A673 (cell line): ENCODE measurements around the gene MVK. TPM values are rescaled to one million over a fixed set of nuclear protein-coding genes. Genes with fewer than 3 reads are reported as not detected.

Source experiments
- BruUV-seq: library from RNA; stranded (reverse); fragments of 400-500 nt; replicated peaks from 2 replicates; lab custom pipeline; 2021; lab: Mats Ljungman, UMichigan
- CTCF ChIA-PET: fragments of 300-600 bp; sonication (Branson Sonifier 250); formaldehyde crosslinking; loops from one replicate; lab custom pipeline; 2022; ENCODE audit warnings: antibody characterized with exemption; lab: Charles Lee
- POLR2A ChIA-PET: fragments of 300-600 bp; sonication (Branson Sonifier 250); formaldehyde crosslinking; loops from one replicate; lab custom pipeline; 2022; ENCODE audit warnings: antibody characterized with exemption; ENCODE audit not compliant: low non-redundant PET; lab: Charles Lee
- DNase-seq: peaks from one replicate; pipeline ENCODE4 v3.0.0-alpha.2; 2015; ENCODE audit warnings: low spot score
- H3K27ac ChIP-seq: fragments of 200-600 bp; sonication (generic); 2 replicates; pipeline ENCODE4 v1.5.1; 2016; ENCODE audit warnings: mixed run types, low read depth, mild to moderate bottlenecking, mixed read lengths, antibody characterized with exemption, low read length; ENCODE audit not compliant: poor library complexity, severe bottlenecking
- H3K27me3 ChIP-seq: fragments of 200-600 bp; sonication (generic); replicated peaks from 2 replicates; pipeline ENCODE4 v1.6.1; 2017; ENCODE audit warnings: mixed run types, low read depth, mild to moderate bottlenecking, mixed read lengths, antibody characterized with exemption, low read length; ENCODE audit not compliant: insufficient read depth, poor library complexity
- H3K36me3 ChIP-seq: fragments of 200-600 bp; sonication (generic); 2 replicates; pipeline ENCODE4 v1.6.1; 2016; ENCODE audit warnings: mixed run types, mild to moderate bottlenecking, mixed read lengths, antibody characterized with exemption, low read length; ENCODE audit not compliant: insufficient read depth, poor library complexity, severe bottlenecking
- H3K4me1 ChIP-seq: fragments of 200-600 bp; sonication (generic); 2 replicates; pipeline ENCODE4 v1.6.1; 2017; ENCODE audit warnings: mixed run types, mild to moderate bottlenecking, mixed read lengths, antibody characterized with exemption, low read length; ENCODE audit not compliant: insufficient read depth, poor library complexity, severe bottlenecking
- H3K4me3 ChIP-seq: fragments of 200-600 bp; sonication (generic); 2 replicates; pipeline ENCODE4 v1.5.1; 2016; ENCODE audit warnings: low read depth, mixed run types, mild to moderate bottlenecking, mixed read lengths, low read length; ENCODE audit not compliant: poor library complexity, severe bottlenecking
- H3K9me3 ChIP-seq: fragments of 200-600 bp; sonication (generic); 2 replicates; pipeline ENCODE4 v1.6.1; 2016; ENCODE audit warnings: mixed run types, low read depth, mild to moderate bottlenecking, mixed read lengths, antibody characterized with exemption, low read length; ENCODE audit not compliant: poor library complexity, severe bottlenecking
- CTCF ChIP-seq: fragments of 300-800, 200-600 bp; sonication (generic); conservative IDR thresholded peaks from 2 replicates; pipeline ENCODE4 v1.5.1; 2017; ENCODE audit warnings: low read depth, mild to moderate bottlenecking, antibody characterized with exemption, low read length, moderate library complexity, mixed read lengths
- EZH2 ChIP-seq: fragments of 200-600 bp; sonication (generic); IDR thresholded peaks from 2 replicates; pipeline ENCODE4 v1.6.1; 2017; ENCODE audit warnings: borderline replicate concordance, low read depth, mild to moderate bottlenecking, mixed read lengths, antibody characterized with exemption, low read length; ENCODE audit not compliant: poor library complexity, severe bottlenecking
- intact Hi-C: fragments of 100-400 bp; cut with micrococcal nuclease; formaldehyde crosslinking; loops from one replicate; pipeline ENCODE4 v1.10.0; 2022; ENCODE audit not compliant: unreplicated experiment
- total RNA-seq: library from RNA; stranded (reverse); gene quantifications from 2 replicates; pipeline ENCODE4 v1.2.3, GENCODE V29; 2021

The MVK gene
- total RNA-seq, 1 experiment from 2014 or later, result 56.0 TPM

GRCh38 chr12:109640961-109641360 lies 67.4 kb downstream of the MVK start:
- H3K36me3 ChIP-seq, result no peaks in the 10 kb centered on the region
- DNase-seq, result no peak
- no peaks in the 10 kb centered on the region for H3K27me3 ChIP-seq
- no peak overlapping the region for H3K4me3 ChIP-seq
- POLR2A ChIA-PET, result no interaction called here
- H3K9me3 ChIP-seq, result no peaks in the 10 kb centered on the region
- H3K4me1 ChIP-seq, result no peaks in the 10 kb centered on the region
- CTCF ChIA-PET, result no interaction called here
- no peak for TF ChIP-seq EZH2
- no peak for TF ChIP-seq CTCF
- no TSS peak for BruUV-seq
- no peak overlapping the region for H3K27ac ChIP-seq
- intact Hi-C loops, result no loop called here

- TF ChIP-seq EZH2, result no peak
- no peak for TF ChIP-seq CTCF
- H3K4me3 ChIP-seq, result no peak overlapping the region
- H3K4me1 ChIP-seq, result no peaks in the 10 kb centered on the region
- no TSS peak for BruUV-seq
- DNase-seq, result no peak
- no peaks in the 10 kb centered on the region for H3K27me3 ChIP-seq
- no peaks in the 10 kb centered on the region for H3K36me3 ChIP-seq
- CTCF ChIA-PET, result no interaction called here
- intact Hi-C loops, result no loop called here
- POLR2A ChIA-PET, result no interaction called here
- no peak overlapping the region for H3K27ac ChIP-seq
- H3K9me3 ChIP-seq, result no peaks in the 10 kb centered on the region
These were observed 67.8 kb downstream of the MVK start for GRCh38 chr12:109641422-109641821.

- Histone ChIP-seq H3K9me3 (no peaks in the 10 kb centered on the region), H3K27ac (no peak overlapping the region), H3K27me3 (no peaks in the 10 kb centered on the region), H3K4me3 (no peak overlapping the region), H3K4me1 (no peaks in the 10 kb centered on the region), H3K36me3 (no peaks in the 10 kb centered on the region)
- ChIA-PET POLR2A (no interaction called here), CTCF (no interaction called here)
- BruUV-seq, result no TSS peak
- DNase-seq, result no peak
- intact Hi-C loops, result no loop called here
- TF ChIP-seq EZH2, result no peak
- TF ChIP-seq CTCF, result no peak
These were observed 69.0 kb downstream of the MVK start for GRCh38 chr12:109642506-109643132.
